NCI-H510A treated with DMSO at 0.1 percent for 48 hours (cell line): ENCODE data around the gene ACSF2.
A peak's percentile ranks its signal among the peaks of the same experiment; 100 is the strongest.
"Not testable (repeated sequence)": the region's sequence is repeated elsewhere in the genome, so short reads cannot be mapped to it uniquely, and the experiment has no call there.

ENCODE experiments used
- DNase-seq: peaks from one replicate; lab custom pipeline; 2025; lab: John Stamatoyannopoulos, UW

Gene ACSF2

DNA sequence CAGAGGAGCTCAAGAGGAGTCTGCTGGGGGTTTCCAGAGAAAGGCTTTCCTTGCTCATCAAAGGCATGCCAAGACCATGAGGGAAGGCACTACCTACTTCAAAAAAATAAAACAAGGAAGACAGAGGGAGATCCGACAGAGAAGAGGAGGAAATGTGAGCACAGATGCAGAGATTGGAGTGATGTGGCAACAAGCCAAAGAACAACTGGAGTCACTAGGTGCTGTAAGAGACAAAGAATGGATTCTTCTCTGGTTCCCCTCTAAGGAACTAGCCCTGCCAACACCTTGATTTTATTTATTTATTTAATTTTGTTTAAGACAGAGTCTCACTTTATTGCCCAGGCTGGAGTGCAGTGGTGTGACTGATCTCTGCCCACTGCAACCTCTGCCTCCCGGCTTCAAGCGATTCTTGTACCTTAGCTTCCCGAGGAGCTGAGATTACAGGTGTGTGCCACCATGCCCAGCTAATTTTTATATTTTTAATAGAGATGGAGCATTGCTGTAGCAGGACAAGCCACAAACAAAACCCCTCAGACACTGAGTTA lies 13.8 kb upstream of the ACSF2 start:
- DNase-seq: no peak

DNA sequence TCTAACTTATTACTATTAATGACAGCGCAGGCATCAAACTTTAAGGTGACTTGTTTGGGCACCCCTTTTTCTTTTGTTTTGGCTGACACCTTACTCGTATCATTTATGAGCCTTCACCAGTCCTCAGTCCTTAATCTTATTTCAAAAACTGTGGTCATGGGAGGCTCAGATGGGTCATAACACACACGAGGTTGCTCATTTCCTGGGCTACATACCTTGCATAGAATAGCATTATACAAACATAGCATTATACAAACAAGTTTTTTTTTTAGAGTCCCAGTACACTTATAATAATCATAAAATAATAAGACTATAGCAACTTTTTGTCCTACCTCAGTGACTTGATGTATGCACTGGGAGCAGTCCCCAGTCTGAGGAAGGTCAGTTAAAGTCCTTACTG lies 11.2 kb upstream of the ACSF2 start:
- DNase-seq: no peak

DNA sequence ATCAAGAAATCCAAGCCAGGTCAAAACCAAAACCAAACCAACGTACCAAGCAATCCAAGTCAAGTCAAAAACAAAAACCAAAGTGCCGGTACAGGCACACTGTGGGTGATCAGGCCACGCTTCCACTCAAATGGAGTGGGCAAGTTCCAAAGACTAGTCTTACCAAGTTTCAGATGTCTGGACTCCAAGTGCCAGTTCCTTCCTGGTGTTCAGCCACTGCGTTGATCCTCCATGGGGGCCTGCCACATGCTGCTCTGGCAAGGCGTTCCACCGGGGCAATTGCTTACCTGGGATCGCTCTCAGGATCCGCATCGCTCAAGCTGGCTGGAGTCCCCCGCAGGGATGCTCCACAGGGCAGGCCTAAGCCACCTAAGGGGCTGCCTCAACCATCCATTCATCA lies 6.4 kb upstream of the ACSF2 start:
- not testable (repeated sequence) for DNase-seq

DNA sequence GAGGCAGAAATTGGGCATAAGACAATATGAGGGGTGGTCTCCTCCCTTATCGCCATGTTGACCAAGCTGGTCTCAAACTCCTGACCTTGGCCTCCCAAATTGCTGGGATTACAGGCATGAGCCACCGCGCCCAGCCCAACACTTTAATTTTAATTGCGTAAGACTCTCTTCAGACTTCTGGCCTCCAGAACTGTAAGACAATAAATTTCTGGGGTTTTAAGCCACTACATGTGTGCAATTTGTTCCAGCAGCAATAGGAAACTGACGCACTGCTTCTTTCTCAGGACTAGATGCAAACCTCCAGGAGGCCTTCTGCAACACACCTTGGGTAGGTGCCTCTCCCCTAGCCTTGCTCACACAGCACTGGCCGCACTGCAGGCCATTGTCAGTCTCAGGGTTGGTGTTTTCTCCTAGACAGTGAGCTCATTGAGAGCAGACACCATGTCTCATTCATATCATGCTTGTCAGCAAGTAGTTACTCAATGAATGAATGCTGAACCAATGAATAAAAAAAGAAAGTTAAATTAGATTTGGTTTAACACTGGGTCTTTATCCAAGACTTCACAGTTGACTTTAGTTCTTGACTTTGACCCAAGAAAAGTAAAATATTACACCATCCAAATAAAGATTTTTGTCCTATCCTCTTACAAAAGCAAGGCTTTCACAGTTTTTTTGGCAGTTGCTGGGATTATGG lies 5.5 kb upstream of the ACSF2 start:
- no peak for DNase-seq

DNA sequence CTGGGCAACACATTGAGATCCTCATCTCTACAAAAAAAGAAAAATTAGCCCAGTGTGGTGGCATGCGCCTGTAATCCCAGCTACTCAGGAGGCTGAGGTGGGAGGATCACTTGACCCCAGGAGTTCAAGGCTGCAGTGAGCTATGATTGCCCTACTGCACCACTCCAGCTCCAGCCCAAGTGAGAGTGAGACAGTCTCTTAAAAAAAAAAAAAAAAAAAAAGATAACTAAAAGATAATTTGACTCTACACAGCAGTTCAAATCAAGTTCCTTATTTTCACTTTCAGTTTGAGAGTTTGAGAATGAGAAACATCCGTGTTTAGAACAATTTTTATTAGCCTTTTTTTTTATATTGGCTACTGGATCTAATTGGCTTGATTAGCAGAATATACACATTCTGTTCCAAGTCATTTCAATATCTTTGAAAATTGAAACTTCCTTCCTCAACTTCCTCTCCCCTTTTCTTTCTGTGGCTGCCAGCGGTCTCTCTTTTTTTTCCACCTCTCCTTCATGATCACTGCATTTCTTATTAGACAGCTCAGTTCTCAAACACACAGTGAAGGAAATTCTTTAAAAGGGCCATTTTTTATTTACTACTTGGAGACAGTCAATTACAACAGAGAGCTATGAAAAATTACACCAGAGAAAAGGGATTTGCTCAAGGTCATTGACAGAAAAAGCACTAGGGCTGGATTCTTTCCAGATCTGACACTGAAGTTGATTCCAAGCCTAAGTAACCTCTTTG lies 4.5 kb upstream of the ACSF2 start:
- DNase-seq: no peak

DNA sequence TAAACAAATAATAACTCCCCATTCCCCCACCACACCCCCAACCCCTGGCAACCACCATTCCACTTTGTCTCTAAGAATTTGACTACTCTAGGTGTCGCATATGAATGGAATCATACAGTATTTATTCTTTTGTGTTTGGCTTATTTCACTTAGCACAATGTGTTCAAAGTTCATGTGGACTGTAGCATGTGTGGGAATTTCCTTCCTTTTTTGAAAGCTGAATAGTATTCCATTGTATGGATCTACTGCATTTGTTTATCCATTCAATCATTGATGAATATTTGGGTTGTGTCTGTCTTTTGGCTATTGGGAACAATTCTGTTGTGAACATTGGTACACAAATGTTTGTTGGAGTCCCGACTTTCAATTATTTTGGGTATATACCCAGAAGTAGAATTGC lies 3.3 kb upstream of the ACSF2 start:
- no peak for DNase-seq

DNA sequence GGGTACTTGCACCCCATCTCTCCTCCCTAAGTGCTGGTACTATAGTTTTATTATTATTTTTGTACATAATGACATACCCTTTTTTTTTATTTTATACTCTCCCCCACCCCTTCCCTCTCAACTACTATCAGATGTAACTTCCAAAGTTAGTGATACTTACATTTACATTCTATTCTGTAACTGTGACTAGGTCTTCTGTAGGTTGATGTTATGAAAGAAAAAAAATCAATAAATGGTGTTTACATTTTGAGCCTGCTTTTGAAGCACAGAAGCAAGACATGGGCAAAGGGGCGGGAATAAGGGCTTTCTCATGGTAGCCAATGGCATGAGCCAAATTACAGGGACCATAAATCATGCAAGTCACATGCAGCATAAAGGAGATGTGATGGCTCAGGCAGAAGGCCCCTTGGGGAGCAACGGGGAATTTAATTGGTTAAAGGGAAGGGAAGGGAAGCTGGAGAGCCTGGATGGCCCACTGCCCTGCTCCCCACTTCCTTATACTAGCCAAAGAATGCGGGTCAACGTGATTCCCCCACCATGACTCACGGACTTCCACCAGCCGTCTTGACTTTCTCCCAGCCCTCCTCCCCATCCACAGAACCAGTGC lies 2.4 kb upstream of the ACSF2 start:
- peak; percentile 95 for DNase-seq

DNA sequence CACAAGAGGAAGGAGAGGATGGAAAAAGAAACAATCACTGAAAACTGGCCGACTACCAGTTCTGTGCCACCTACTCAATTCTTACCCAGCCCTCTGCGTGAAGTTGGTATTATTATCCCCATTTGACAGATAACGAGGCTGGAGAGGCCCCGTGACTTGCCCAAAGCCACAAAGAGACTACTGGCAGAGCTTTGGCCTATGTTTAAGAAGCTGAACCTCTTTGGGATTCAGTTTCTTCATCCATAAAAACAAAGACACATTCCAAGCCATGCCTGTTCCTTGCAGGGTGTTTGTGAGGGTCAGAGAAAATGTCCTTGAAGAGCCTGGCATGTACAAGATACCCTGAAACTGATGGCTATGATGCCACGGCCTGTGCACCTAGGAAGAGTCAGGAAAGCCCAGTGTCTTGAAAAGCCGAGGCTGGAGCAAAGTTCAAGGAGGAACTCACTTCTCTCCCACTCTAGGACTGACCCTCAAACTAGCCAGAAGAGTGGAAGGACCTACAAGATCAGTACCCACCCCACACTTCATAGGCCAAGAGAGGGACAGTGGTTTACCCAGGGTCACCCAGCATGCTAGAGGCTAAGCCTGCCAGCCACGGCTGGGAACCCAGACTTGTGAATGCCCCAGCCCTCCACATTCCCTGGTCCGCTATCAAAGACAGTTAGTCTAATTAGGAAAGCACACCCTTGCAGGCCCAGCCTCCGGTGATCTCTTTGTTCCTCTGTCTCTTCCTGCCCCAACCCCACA lies 1.6 kb upstream of the ACSF2 start:
- no peak for DNase-seq

DNA sequence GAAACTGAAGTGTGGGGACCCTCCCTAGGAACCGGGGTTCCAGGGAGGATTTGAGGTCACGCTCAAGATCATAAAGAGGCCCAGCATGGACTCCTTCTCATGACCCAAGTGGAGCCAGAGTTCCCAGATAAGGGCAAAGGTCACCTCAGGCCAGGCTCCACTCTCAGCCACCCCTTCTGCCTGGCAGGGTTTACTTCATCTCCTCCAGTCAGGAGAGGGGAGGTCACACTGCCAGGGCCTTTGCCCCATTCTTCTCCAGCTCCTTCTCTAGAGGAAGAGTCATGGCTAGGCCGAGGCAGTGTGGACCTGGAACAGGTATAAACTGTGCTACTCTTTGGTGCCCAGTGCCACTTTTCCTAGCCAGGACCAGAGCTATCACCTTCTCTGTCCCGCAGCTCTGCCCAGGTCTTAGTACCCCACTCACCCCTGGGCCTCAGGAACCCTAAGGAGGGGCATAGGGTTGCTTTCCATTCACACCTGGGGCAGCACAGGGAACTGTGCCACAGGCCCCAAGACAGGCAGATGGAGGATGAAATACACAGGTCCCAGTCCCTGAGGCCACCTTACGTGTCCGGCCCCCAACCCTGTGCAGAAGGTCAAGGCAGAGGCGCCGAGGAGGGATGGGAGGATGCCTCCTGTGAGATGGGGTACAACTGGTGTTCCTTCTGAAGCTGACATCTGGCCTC lies 879 bp upstream of the ACSF2 start:
- DNase-seq: no peak

DNA sequence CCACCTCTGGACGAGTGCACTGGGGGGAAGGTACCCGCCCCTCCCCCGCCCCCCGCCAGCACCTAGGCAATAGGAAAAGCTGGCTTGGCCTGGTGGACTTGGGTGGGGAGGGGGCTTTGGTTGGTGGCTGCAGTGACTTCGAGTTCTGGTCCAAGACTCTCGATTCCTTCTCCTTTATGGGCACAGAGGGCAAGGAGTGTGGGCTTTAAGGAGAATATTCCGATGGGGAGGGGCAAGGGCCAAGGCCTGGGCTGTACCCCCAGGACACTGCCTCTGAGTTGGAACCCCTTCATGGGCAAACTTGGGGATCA lies 409 bp downstream of the ACSF2 start:
- DNase-seq: no peak

DNA sequence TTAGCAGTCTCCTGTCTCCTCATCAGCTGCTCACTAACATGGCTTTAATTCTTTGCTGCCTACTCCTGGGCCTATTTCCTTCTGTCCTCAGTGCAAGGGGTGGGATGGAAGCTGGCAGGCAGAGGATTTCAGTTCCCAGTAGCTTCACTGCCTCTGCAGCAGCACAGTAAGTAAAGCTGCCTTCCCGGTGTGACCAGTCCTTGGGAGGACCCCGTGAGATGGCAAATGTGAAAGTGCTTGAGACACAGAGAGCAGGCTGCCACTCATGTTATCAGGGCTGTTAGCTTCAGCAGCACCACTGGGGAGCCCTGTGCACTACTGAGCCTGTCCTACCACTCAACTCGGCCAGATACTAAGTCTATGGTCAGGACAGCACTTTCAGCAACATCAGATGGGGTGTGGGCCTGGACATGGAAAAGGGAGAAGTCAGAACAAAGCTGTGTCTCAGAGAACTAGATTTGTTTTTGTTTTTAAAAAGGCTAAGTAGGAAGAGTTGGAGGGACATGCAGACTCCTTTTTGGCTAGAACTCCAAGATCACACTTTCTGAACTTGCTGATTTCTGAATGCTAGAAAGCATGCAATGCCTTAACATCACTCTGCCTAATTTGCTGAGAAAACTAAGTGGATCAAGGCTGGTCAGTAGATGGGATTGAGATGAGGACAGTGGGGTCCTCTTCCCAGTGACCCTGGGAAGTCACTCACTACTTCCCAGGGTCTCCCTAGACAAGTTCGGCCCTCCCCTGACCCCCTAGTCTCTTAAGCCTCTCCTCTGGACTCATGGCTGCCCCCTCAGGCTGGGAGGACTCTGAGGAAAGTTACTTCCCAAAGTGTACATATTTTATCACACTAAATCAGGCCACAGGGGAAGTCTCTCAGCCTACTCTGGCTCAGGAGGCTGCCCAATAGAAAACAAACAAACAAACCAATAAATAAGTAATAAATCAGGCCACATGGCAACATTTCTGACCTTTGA lies 1.1 kb downstream of the ACSF2 start:
- DNase-seq: peak; percentile 55

DNA sequence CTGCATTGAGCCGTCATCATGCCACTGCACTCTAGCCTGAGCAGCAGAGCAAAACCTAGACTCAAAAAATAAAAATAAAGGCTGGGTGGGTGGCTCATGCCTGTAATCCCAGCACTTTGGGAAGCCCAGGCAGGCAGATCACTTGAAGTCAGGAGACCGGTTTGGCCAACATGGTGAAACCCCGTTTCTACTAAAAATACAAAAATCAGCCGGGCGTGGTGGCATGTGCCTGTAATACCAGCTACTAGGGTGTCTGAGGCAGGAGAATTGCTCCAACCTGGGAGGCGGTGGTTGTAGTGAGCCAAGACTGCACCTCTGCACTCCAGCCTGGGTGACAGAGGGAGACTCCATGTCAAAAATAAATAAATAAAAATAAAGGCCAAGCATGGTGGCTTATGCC lies 2.1 kb downstream of the ACSF2 start:
- DNase-seq: not testable (repeated sequence)

DNA sequence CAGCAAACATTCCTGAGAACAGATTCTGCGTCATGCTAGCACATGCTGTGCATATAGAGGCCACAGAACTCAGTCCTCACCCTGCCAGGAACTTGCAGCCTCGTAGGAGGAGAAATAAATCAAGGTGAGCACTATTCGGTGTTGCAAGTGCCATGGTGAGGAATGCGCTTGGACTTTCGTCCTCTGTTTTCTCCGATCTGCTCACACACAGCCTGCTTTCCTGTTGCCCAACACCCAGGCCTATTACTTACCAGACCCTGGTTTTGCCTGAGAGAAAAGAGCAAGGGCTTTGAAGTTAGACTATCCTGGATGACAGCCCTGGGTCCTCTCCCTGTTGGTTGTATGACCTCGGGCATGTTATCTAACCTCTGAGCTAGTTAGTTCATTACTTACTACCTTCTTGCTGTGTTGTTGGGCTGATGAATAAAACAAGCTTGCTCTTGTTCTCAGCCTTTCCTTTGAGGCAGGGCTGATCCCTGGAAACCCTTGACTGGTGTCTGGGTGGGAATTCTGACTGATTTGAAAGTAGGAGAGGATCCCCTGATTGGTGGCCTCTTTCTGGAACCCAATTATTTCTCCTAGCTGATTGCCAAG lies 2.9 kb downstream of the ACSF2 start:
- no peak for DNase-seq

DNA sequence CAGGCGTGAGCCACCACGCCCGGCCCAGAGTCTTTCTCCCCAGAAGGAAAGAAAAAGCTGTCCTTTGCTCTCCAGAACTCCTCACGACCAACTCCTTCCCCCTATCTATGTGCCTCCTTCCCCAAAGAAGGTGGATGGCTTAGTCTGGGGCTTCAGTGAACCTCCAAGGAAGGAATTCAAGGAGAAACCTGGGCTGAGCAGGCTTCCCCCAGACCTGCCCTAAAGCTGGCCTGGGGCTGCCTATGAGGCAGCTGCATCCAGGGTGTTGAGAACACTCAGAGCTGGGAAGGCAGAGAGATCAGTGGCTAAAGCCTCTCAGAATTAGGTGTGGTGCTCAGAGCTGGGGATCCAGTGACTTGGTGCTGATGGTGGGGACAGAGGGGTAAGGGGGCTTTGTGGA lies 3.8 kb downstream of the ACSF2 start:
- DNase-seq: no peak

DNA sequence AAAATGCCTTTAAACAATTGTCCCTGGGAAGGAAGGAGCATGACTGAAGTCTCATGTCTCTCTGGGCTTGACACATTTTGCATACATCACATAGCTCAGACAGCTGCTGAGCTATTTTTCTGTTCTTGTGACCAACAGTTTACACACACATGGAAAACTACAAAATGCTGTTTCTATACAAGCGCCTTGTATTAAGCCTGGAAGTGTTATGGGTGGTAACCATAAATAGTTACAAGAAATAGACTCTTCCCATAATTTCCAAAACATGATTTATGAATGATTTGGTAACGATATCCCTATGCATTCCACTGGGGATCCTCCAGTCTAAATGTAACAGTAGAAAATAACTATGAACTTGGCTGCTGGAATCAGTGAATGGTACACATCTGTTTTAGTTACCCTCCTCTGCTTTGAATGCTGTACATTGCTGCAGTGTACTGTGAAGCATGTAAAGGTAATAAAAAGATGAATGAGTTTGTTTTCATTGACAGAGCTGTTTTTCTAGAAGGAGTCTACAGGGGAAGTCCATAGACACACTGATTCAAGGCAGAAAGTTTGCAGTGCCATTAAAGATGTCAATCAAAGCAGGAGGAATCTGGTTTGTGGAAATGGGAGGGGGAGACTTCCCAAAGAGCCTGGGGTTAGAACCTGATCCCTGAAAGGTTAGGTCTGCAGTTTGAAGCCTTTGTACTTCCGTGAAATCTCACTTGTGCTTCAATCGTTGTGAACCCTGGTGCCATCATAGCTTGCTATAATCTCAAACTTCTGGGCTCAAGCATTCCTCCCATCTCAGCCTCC lies 5.0 kb downstream of the ACSF2 start:
- no peak for DNase-seq

DNA sequence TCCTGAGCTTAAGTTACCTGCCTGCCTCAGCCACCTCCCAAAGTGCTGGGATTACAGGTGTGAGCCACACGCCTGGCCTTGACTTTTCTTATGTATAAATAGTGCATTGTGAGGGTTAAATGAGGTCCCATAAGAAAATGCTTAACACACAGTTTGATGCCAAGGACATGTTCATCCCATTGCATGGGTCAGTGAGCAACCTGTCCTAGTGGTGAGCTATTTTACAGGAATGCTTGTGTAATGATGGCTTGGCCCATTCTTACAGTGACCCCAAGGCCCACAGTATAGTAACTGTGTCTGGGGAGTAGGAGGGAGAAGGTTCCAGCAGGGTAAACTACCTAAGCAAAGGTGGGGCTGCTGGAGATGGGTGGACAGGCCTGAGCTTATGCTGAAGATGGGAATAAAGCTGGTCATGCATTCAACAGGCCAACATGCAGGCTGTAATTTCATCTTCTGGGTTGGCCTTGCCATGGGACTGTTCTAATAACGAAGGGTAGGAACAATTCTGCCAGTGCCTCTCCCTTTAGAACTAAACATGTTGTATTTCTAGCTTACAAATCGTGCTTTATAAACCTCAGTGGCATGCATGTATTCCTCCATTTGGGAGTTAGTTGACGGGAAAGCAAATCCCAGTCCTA lies 6.2 kb downstream of the ACSF2 start:
- DNase-seq: no peak

DNA sequence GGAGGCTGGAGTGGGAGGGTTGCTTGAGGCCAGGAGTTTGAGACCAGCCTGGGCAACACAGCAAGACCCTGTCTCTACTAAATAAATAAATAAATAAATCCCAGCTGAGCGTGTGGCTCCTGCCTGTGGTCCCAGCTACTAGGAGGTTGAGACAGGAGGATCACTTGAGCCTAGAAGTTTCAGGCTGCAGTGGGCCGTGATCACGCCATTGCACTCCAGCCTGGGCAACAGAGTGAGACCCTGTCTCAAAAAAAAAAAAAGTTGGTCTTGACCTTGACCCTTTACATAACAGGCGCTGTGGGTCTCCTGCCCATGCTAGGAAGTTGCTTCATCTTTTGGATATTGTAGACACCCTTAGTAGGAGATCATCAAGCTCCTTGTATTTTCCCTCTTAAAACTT lies 11.4 kb downstream of the ACSF2 start:
- DNase-seq: no peak

DNA sequence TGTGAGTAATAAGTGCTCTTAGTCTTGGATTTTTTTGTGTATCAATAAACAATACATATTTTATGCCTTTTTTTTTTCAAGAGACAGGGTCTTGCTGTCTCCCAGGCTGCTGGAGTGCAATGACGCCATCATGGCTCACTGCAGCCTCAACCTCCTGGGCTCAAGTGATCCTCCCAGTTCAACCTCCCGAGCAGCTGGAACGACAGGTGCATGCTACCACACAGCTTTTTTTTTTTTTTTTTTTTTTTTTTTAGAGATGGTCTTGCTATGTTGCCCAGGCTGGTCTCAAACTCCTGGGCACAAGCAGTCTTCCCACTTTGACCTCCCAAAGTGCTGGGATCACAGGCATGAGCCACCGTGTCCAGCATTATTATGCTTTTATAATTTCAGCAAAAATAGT lies 13.0 kb downstream of the ACSF2 start:
- peak; percentile 38 for DNase-seq
